ENCODE measurements around the gene HS1BP3. TPM values are rescaled to one million over a fixed set of nuclear protein-coding genes. Genes with fewer than 3 reads are reported as not detected.

The HS1BP3 gene
- total RNA-seq, 2 experiments from 2014 or later, result 17.2 to 19.4 TPM

GRCh38 chr2:20592106-20593071, 58.5 kb downstream of the HS1BP3 start:
- peaks cover 32% of the 10 kb centered on the region for H3K4me1 Mint-ChIP-seq
- no peak overlapping the region for H3K27ac Mint-ChIP-seq
- ChIA-PET POLR2A (no interaction called here), CTCF (interaction anchor here (0.9 kb wide), 1 partner anchor 51 kb away, joined by 3 read pairs; no protein-coding TSS in a partner anchor)
- H3K9me3 Mint-ChIP-seq, result no peaks in the 10 kb centered on the region
- H3K4me3 Mint-ChIP-seq, result no peak overlapping the region
- DNase-seq, result no peak
- H3K36me3 Mint-ChIP-seq (ENCODE audit: low read depth), result no peaks in the 10 kb centered on the region
- H3K27me3 Mint-ChIP-seq, result peaks cover under 1% of the 10 kb centered on the region

GRCh38 chr2:20590704-20591515, 60.0 kb downstream of the HS1BP3 start:
- no peak for DNase-seq
- H3K9me3 Mint-ChIP-seq, result no peaks in the 10 kb centered on the region
- no peak overlapping the region for H3K27ac Mint-ChIP-seq
- no peak overlapping the region for H3K4me3 Mint-ChIP-seq
- ChIA-PET CTCF (no interaction called here), POLR2A (no interaction called here)
- no peaks in the 10 kb centered on the region for H3K36me3 Mint-ChIP-seq (ENCODE audit: low read depth)
- peaks cover 20% of the 10 kb centered on the region for H3K4me1 Mint-ChIP-seq
- H3K27me3 Mint-ChIP-seq, result peaks cover 4% of the 10 kb centered on the region

GRCh38 chr2:20589975-20590703, 60.8 kb downstream of the HS1BP3 start:
- no peaks in the 10 kb centered on the region for H3K36me3 Mint-ChIP-seq (ENCODE audit: low read depth)
- no peak for DNase-seq
- ChIA-PET CTCF (interaction anchor here (1.1 kb wide), 1 partner anchor 53 kb away, joined by 3 read pairs; no protein-coding TSS in a partner anchor), POLR2A (no interaction called here)
- no peak overlapping the region for H3K27ac Mint-ChIP-seq
- H3K4me1 Mint-ChIP-seq, result peaks cover 12% of the 10 kb centered on the region
- H3K27me3 Mint-ChIP-seq, result peaks cover 5% of the 10 kb centered on the region
- H3K4me3 Mint-ChIP-seq, result no peak overlapping the region
- H3K9me3 Mint-ChIP-seq, result no peaks in the 10 kb centered on the region

- no peak for DNase-seq
- Mint-ChIP-seq H3K4me3 (no peak overlapping the region), H3K36me3 (ENCODE audit: low read depth) (no peaks in the 10 kb centered on the region), H3K9me3 (no peaks in the 10 kb centered on the region), H3K27ac (no peak overlapping the region), H3K27me3 (peaks cover 5% of the 10 kb centered on the region), H3K4me1 (peaks cover 5% of the 10 kb centered on the region)
- POLR2A ChIA-PET, result no interaction called here
- CTCF ChIA-PET, result interaction anchor here (1.1 kb wide), 1 partner anchor 54 kb away, joined by 3 read pairs; no protein-coding TSS in a partner anchor
Observed at GRCh38 chr2:20588918-20589871, 61.7 kb downstream of the HS1BP3 start.

- H3K4me1 Mint-ChIP-seq, result no peaks in the 10 kb centered on the region
- H3K36me3 Mint-ChIP-seq (ENCODE audit: low read depth), result no peaks in the 10 kb centered on the region
- no peak overlapping the region for H3K27ac Mint-ChIP-seq
- CTCF ChIA-PET, result interaction anchor here (0.6 to 1.1 kb wide), 3 partner anchors 56 to 178 kb away, joined by 3 read pairs; no protein-coding TSS in a partner anchor
- DNase-seq, result no peak
- no peak overlapping the region for H3K4me3 Mint-ChIP-seq
- peaks cover 5% of the 10 kb centered on the region for H3K27me3 Mint-ChIP-seq
- POLR2A ChIA-PET, result interaction anchor here (1.1 kb wide), 1 partner anchor 10 kb away, joined by 4 read pairs; no protein-coding TSS in a partner anchor
- H3K9me3 Mint-ChIP-seq, result peaks cover 5% of the 10 kb centered on the region
Observed at GRCh38 chr2:20585710-20586594, 64.9 kb downstream of the HS1BP3 start.

GRCh38 chr2:20585359-20585709, 65.6 kb downstream of the HS1BP3 start:
- ChIA-PET POLR2A (interaction anchor here (1.1 kb wide), 1 partner anchor 9 kb away, joined by 4 read pairs; no protein-coding TSS in a partner anchor), CTCF (no interaction called here)
- Mint-ChIP-seq H3K36me3 (ENCODE audit: low read depth) (peaks cover 6% of the 10 kb centered on the region), H3K9me3 (peaks cover 11% of the 10 kb centered on the region), H3K4me3 (no peak overlapping the region), H3K27ac (no peak overlapping the region), H3K27me3 (peaks cover 5% of the 10 kb centered on the region), H3K4me1 (peaks cover 6% of the 10 kb centered on the region)
- no peak for DNase-seq

GRCh38 chr2:20584399-20585358, 66.2 kb downstream of the HS1BP3 start:
- H3K4me3 Mint-ChIP-seq, result no peak overlapping the region
- DNase-seq, result no peak
- POLR2A ChIA-PET, result interaction anchor here (1.1 kb wide), 1 partner anchor 8 kb away, joined by 4 read pairs; no protein-coding TSS in a partner anchor
- CTCF ChIA-PET, result no interaction called here
- H3K9me3 Mint-ChIP-seq, result peaks cover 11% of the 10 kb centered on the region
- H3K27ac Mint-ChIP-seq, result no peak overlapping the region
- peaks cover 6% of the 10 kb centered on the region for H3K36me3 Mint-ChIP-seq (ENCODE audit: low read depth)
- peaks cover 5% of the 10 kb centered on the region for H3K27me3 Mint-ChIP-seq
- peaks cover 11% of the 10 kb centered on the region for H3K4me1 Mint-ChIP-seq

- Mint-ChIP-seq H3K9me3 (peaks cover 11% of the 10 kb centered on the region), H3K4me3 (no peak overlapping the region), H3K27me3 (peaks cover 5% of the 10 kb centered on the region), H3K27ac (no peak overlapping the region), H3K4me1 (peaks cover 17% of the 10 kb centered on the region), H3K36me3 (ENCODE audit: low read depth) (peaks cover 6% of the 10 kb centered on the region)
- POLR2A ChIA-PET, result no interaction called here
- no peak for DNase-seq
- CTCF ChIA-PET, result no interaction called here
Observed at GRCh38 chr2:20584045-20584398, 66.9 kb downstream of the HS1BP3 start.

- Mint-ChIP-seq H3K27ac (no peak overlapping the region), H3K4me3 (no peak overlapping the region), H3K9me3 (peaks cover 11% of the 10 kb centered on the region), H3K27me3 (peaks cover 5% of the 10 kb centered on the region), H3K4me1 (peaks cover 20% of the 10 kb centered on the region), H3K36me3 (ENCODE audit: low read depth) (peaks cover 6% of the 10 kb centered on the region)
- CTCF ChIA-PET, result no interaction called here
- POLR2A ChIA-PET, result no interaction called here
- no peak for DNase-seq
Observed at GRCh38 chr2:20583425-20583881, 67.4 kb downstream of the HS1BP3 start.

- CTCF ChIA-PET, result no interaction called here
Observed at GRCh38 chr2:20582600-20583221, 68.2 kb downstream of the HS1BP3 start.

More at GRCh38 chr2:20582600-20583221, 68.2 kb downstream of the HS1BP3 start:
- Mint-ChIP-seq H3K4me3 (no peak overlapping the region), H3K9me3 (peaks cover 11% of the 10 kb centered on the region), H3K27me3 (peaks cover 5% of the 10 kb centered on the region), H3K4me1 (peaks cover 24% of the 10 kb centered on the region), H3K36me3 (ENCODE audit: low read depth) (peaks cover 6% of the 10 kb centered on the region), H3K27ac (no peak overlapping the region)
- POLR2A ChIA-PET, result no interaction called here
- DNase-seq, result no peak
